Urinary bladder (tissue), 4 donors: ENCODE measurements around the gene S100A12. TPM values are rescaled to one million over a fixed set of nuclear protein-coding genes. Genes with fewer than 3 reads are reported as not detected.

Experiments used
- DNase-seq: peaks from one replicate; pipeline ENCODE4 v3.0.0-alpha.2; 2015; ENCODE audit errors: extremely low spot score
- H3K27ac ChIP-seq: one replicate; pipeline ENCODE4 v1.5.1; 2013; ENCODE audit warnings: low read depth, mild to moderate bottlenecking, moderate library complexity
- H3K36me3 ChIP-seq: one replicate; pipeline ENCODE4 v1.6.1; 2013; ENCODE audit warnings: mild to moderate bottlenecking, moderate library complexity; ENCODE audit not compliant: insufficient read depth
- H3K4me1 ChIP-seq: one replicate; pipeline ENCODE4 v1.6.1; 2013; ENCODE audit warnings: mild to moderate bottlenecking, moderate library complexity; ENCODE audit not compliant: insufficient read depth
- H3K4me3 ChIP-seq: one replicate; pipeline ENCODE4 v1.5.1; 2013; ENCODE audit warnings: low read depth, low read length
- WGBS: extraction: QIAGEN DNeasy Blood & Tissue Kit; methylation state at CpG from one replicate; pipeline ENCODE4 v1.1.7; 2013; 5-methylcytosine and 5-hydroxymethylcytosine counted together
- polyA plus RNA-seq: library from polyadenylated mRNA; stranded (reverse); fragments of 200-250 nt; gene quantifications from one replicate; pipeline ENCODE4 v1.2.3, GENCODE V29; 2013
- total RNA-seq: library from RNA; depleted of rRNA; stranded (reverse); fragments of >200 nt; gene quantifications from one replicate; pipeline ENCODE4 v1.2.3, GENCODE V29; 2014
- donor health status: healthy with polysubstance abuse.
- donor health status: healthy.

The S100A12 gene
- total and polyA plus RNA-seq, 2 donors, result 4.3 to 5.6 TPM

GRCh38 chr1:153370146-153370545, 5.3 kb downstream of the S100A12 start:
- no peak for DNase-seq
- H3K4me1 ChIP-seq, result no peaks in the 10 kb centered on the region
- WGBS, result 74% methylated on average over 3 of the region's 3 CpGs
- no peak overlapping the region for H3K4me3 ChIP-seq
- no peak overlapping the region for H3K27ac ChIP-seq
- H3K36me3 ChIP-seq, result no peaks in the 10 kb centered on the region

DNA sequence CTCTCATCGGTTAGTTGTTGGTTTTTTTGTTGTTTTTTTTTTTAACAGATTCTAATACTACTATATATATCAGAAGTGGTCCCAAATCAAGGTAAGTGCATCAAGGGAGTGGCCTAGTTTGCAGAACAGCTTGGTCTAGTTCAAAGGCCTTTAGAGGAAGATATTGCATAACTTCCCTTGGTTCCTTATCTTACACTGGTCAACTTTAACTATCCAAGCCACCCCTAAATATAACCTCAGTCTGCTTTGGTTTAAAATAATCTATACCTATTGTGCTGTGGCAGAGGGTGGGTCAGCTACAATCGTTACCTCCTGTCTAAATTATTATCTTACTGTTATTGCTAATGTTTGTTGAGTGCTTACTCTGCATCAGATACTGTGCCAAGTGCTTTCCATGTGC, 6.9 kb downstream of the S100A12 start:
- 59% methylated on average over 2 of the region's 2 CpGs for WGBS
- H3K36me3 ChIP-seq, result no peaks in the 10 kb centered on the region
- H3K4me3 ChIP-seq, result no peak overlapping the region
- no peaks in the 10 kb centered on the region for H3K4me1 ChIP-seq
- H3K27ac ChIP-seq, result no peak overlapping the region
- no peak for DNase-seq

DNA sequence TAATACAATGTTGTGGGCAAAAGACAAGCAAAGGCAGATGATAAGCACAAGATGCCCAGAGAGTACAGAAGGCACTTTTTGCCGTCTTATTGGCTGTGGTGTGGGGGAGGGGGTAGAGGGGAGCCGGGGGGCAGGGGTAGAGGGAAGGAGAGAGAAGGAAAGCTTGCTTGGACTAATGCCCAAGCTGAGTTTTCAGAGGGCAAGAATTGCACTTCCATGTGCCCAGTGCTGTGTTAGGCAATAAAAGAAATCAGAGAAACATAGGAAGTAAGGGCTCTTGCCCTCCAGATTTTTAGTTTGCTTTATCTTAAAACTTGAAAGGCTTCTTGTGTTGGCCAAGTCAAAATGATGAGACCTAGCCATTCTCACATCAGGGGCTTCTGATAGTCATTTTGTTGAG, 8.3 kb downstream of the S100A12 start:
- no peak for DNase-seq
- H3K36me3 ChIP-seq, result no peaks in the 10 kb centered on the region
- 48% methylated on average over 2 of the region's 2 CpGs for WGBS
- no peaks in the 10 kb centered on the region for H3K4me1 ChIP-seq
- H3K4me3 ChIP-seq, result no peak overlapping the region
- H3K27ac ChIP-seq, result no peak overlapping the region

- no peak overlapping the region for H3K4me3 ChIP-seq
- 79% methylated on average over 6 of the region's 6 CpGs for WGBS
- no peak for DNase-seq
- H3K27ac ChIP-seq, result no peak overlapping the region
- H3K36me3 ChIP-seq, result no peaks in the 10 kb centered on the region
- H3K4me1 ChIP-seq, result no peaks in the 10 kb centered on the region
Measured at GRCh38 chr1:153366261-153366660, 9.2 kb downstream of the S100A12 start.

GRCh38 chr1:153365696-153366095, 9.7 kb downstream of the S100A12 start:
- Histone ChIP-seq H3K27ac (no peak overlapping the region), H3K4me3 (no peak overlapping the region), H3K36me3 (no peaks in the 10 kb centered on the region), H3K4me1 (no peaks in the 10 kb centered on the region)
- no peak for DNase-seq
- 55% methylated on average over 8 of the region's 8 CpGs for WGBS

- Histone ChIP-seq H3K36me3 (no peaks in the 10 kb centered on the region), H3K4me1 (no peaks in the 10 kb centered on the region), H3K4me3 (no peak overlapping the region), H3K27ac (no peak overlapping the region)
- WGBS, result 77% methylated on average over 12 of the region's 12 CpGs
- DNase-seq, result no peak
Measured at GRCh38 chr1:153364766-153365666, 10.4 kb downstream of the S100A12 start.

DNA sequence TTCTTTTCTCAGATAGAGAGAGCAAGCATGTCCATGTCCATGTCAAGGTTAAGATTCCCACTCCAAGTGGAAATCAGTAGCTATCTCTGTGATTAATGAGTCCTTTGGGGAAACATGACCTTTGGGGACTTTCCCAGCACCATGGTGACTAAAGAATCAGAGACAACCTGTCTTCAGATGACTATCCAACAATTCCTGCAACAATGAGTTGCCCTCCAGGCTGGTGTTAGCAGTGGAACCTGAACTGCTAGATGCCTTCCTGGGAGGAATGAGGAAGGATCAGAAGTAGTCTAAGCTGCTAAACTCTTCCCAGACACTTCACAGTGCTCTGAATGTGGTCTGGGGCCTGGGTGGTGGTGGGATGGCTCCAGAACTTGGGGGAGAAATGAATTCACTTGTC, 11.3 kb downstream of the S100A12 start:
- Histone ChIP-seq H3K4me3 (no peak overlapping the region), H3K36me3 (no peaks in the 10 kb centered on the region), H3K27ac (no peak overlapping the region), H3K4me1 (no peaks in the 10 kb centered on the region)
- DNase-seq, result no peak

GRCh38 chr1:153363641-153364040, 11.8 kb downstream of the S100A12 start:
- H3K27ac ChIP-seq, result no peak overlapping the region

GRCh38 chr1:153362187-153362775, 13.1 kb downstream of the S100A12 start:
- 77% methylated on average over 3 of the region's 3 CpGs for WGBS
- DNase-seq, result no peak
- Histone ChIP-seq H3K27ac (no peak overlapping the region), H3K36me3 (no peaks in the 10 kb centered on the region), H3K4me1 (no peaks in the 10 kb centered on the region), H3K4me3 (no peak overlapping the region)

More at GRCh38 chr1:153363641-153364040, 11.8 kb downstream of the S100A12 start:
- no peak for DNase-seq
- Histone ChIP-seq H3K4me3 (no peak overlapping the region), H3K4me1 (no peaks in the 10 kb centered on the region), H3K36me3 (no peaks in the 10 kb centered on the region)
- 69% methylated on average over 3 of the region's 3 CpGs for WGBS

- WGBS, result 82% methylated on average over 4 of the region's 4 CpGs
- no peak for DNase-seq
- Histone ChIP-seq H3K36me3 (no peaks in the 10 kb centered on the region), H3K4me3 (no peak overlapping the region), H3K27ac (no peak overlapping the region), H3K4me1 (no peaks in the 10 kb centered on the region)
Measured at GRCh38 chr1:153361480-153362109, 13.8 kb downstream of the S100A12 start.

DNA sequence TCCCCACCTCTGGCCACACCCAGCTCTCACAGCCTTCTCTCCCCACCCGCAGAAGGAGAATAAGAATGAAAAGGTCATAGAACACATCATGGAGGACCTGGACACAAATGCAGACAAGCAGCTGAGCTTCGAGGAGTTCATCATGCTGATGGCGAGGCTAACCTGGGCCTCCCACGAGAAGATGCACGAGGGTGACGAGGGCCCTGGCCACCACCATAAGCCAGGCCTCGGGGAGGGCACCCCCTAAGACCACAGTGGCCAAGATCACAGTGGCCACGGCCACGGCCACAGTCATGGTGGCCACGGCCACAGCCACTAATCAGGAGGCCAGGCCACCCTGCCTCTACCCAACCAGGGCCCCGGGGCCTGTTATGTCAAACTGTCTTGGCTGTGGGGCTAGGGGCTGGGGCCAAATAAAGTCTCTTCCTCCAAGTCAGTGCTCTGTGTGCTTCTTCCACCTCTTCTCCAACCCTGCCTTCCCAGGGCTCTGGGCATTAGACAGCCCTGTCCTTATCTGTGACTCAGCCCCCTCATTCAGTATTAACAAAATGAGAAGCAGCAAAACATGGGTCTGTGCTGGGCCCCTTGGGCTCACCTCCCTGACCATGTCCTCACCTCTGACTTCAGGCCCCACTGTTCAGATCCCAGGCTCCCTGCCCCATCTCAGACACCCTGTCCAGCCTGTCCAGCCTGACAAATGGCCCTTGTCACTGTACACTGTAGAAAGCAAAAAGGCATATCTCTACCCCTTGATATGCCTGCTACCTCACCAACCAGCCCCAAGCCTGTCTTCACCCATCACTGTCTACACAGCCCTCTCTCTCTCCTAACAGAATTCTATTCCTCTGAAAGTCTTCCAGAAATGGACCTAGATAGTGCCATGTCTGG, 14.6 kb downstream of the S100A12 start:
- H3K36me3 ChIP-seq, result no peaks in the 10 kb centered on the region
- H3K27ac ChIP-seq, result no peak overlapping the region
- 93% methylated on average over 11 of the region's 11 CpGs for WGBS
- H3K4me3 ChIP-seq, result no peak overlapping the region
- H3K4me1 ChIP-seq, result no peaks in the 10 kb centered on the region
- no peak for DNase-seq

DNA sequence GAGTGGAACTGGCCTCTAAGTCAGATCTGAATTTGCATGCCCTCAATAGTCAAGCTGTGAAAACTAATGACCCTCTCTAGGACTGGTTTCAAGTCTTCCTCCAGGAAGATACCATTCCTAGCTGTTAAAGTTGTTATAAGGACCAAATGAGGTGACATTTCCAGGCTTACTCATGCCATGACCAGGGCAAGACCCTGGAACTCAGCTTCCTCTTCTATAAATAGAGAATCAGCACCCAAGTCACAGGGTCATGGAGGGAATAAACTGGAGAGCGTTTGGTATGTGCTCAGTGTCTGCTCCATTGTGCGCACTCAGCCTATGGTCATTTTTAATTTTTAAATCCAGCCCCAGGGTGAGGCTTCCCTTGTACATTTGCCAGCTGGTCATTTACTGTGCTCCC, 15.2 kb downstream of the S100A12 start:
- H3K4me1 ChIP-seq, result no peaks in the 10 kb centered on the region
- no peak overlapping the region for H3K27ac ChIP-seq
- H3K36me3 ChIP-seq, result no peaks in the 10 kb centered on the region
- 88% methylated on average over 2 of the region's 2 CpGs for WGBS
- H3K4me3 ChIP-seq, result no peak overlapping the region
- DNase-seq, result no peak

DNA sequence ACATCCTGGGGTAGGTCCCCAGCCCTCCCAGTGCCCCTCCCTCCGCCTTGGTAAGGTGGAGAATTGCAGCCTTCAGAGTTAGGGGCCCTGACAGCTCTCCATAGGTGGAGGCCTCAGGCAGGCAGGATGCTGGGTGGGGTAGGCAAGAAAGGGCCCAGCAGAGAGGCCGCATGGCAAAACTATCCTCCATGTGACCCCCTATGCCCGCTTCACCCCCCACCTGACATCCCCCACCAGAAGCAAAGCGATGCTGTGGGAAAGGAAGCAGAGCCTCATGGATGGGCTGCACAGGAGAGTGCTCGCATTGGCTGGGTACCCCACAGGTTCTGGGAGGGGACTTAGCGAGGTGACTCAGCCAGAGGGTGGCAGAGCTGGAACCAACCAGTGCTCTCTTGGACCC, 16.2 kb downstream of the S100A12 start:
- no peak overlapping the region for H3K27ac ChIP-seq
- H3K36me3 ChIP-seq, result no peaks in the 10 kb centered on the region
- H3K4me3 ChIP-seq, result no peak overlapping the region
- no peak for DNase-seq
- WGBS, result 92% methylated on average over 6 of the region's 6 CpGs
- H3K4me1 ChIP-seq, result no peaks in the 10 kb centered on the region
